Activated T-cell treated with anti-CD3 and anti-CD28 coated beads for 48 hours (primary cell): Measurements from ENCODE around the gene CMSS1.

Experiments
- DNase-seq: peaks from one replicate; pipeline ENCODE4 v3.0.0-alpha.2; 2020; ENCODE audit warnings: low read depth

CMSS1 gene

DNA sequence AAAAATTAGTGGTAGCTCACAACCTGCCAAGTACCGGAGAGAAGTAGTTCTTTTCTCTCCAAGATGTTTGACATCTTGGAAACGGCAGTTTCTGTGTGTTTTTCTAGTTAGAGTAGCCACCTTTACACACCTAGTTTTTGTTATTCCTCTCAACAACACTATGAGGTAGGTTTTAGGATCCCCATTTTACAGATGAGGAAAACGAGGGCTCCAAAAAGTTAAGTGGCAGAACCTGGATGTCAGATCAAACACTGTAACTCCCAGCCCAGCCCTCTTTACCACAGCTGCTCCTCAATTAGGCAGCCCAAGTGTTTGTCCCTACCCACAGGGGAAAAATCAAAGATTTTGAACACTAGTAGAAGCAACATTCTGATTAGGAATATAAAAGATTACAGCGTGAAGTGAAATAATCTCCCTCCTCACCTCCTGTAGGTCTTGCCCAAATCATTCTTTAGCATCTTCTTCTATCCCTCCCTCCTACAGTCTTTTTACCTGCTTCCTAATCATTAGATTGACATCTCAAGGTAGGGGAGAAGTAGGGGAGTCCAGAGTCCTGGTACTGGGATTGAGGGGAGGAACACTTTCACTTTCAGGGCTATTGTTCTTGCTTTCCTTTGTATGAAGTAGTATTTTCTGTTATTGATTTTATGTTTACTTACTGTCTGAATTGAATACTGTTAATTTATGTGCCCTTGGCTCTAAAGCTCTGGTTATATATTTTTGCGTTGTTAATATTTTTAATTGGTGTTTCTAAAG is 142.6 kb downstream of the CMSS1 start:
- DNase-seq: no peak

- no peak for DNase-seq
Observed at GRCh38 chr3:99960941-99961340, 143.3 kb downstream of the CMSS1 start.

GRCh38 chr3:99961756-99962515 is 144.3 kb downstream of the CMSS1 start:
- DNase-seq: no peak

GRCh38 chr3:99962703-99963102 is 145.0 kb downstream of the CMSS1 start:
- DNase-seq: no peak

DNA sequence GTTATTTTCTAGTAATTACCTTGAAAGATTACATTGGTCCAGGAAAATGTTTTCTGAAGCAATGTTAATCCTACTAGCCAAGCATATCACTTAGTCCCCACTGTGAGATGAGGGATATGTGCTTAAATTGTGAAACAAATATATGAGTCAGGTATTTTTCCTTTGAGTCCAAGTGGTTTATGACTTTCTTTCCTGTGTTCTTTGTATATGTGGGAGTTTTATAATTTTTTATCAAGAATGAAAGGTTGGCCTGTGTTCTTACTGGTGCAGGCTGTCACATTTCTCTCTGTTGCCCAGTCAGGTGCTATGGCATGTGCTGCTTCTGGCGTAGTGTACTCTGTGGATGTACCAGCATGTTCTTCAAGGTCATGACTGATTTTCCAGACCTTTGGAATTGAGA is 147.4 kb downstream of the CMSS1 start:
- DNase-seq: no peak

DNA sequence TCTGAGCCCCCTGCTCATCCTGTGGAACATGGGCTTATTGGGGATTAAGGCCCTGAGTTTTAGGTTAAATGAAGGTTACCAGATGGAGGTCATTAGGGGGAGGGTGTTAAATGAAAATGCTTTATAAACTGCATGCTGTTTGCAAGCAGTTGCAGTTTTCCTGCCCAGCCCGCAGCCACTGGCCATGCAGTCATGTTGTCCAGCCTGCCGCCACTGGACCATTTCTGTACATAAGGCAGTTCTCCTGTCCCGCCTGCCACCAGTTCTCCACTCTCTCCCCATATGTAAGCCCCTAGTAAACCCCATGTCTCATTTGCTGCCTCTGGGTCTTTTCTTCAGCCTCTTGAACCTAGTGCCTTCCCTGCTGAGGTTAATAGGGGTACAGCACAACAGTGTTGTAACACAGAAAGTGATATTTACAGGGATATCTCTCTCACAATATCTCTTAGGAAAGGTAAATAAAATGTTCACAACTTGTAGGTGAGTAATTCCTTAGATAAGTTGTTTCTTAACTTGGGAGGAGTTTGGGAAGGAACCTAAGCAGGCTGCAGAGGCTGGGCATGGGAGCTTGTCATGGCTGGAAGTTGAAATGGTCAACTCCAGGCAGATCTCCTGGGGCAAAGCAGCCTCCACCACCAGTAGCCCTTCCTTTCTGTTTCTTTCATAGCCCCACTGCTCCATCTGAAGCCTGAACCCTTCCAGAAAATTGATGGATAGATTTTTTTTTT is 148.2 kb downstream of the CMSS1 start:
- DNase-seq: no peak

DNA sequence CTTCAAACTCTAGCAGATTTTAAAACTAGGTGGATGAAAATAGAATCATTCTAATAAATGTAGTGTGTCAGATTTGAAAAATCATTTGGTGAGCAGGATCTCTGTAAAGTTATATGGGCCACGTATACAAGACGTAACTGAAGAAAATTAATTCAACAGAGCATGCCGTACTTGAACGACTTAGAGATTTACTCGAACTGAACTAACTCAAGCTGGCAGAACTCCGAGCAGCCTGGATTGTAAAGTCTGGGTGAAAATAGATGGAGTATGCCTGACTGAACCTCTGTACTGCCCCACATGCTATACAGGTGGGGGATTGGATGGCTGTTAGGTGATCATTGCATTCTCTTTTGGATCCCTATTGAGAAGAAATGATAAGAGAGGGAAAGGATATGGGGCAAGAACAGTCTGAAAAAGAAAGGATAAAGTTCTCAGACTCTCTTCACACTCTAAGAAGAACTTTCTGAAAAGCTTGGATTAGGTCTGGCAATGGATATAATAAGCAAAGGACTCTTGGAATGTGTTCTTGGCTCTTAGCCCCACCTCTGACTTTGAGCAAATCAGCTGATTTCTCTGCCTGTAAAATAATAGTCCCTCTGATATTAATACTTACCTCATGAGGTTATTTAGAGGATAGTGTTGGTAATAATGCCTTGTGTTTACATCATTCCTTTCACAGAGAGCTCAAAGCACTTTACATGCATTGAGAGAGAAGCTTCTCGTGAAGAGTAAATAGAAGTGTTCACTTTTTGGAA is 149.2 kb downstream of the CMSS1 start:
- no peak for DNase-seq

GRCh38 chr3:99967796-99968195 is 150.1 kb downstream of the CMSS1 start:
- DNase-seq: no peak

- no peak for DNase-seq
Observed at GRCh38 chr3:99969136-99969535, 151.5 kb downstream of the CMSS1 start.

DNA sequence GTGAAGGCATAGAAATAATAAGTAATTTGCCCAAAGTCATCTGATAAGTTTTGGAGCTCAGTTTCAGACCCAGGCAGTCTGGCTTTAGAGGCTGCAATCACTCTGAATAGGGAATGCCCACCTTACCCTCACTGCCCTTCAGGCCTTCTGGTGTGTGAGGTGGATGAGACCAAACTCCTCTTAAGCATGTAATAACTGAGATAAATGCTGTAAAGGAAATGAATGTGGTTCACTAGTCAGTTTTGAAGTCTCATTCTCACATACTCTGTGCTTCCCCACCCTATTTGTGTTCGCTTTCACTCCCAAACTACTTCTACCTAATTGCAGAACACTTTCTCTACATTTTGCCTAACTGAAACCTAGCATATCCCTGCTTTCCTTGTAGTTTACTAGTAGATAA is 152.5 kb downstream of the CMSS1 start:
- DNase-seq: no peak

DNA sequence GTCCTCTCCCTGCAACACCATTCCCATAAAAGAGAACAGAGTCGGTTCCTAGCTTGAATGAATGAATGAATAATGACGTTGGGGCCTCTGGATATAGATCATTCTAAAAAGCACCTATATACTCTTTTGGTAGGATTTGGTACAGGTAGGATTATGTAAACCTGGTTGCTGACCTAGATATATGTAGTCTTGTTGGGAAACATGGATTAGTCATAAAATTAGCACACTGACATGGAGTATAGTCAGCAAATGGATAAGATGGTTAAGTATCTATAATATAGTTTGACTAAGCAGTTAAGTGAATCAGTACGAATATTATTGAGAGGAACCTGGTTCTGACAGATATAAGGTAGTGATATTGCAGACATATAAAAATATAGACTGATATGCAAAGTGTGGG is 154.1 kb downstream of the CMSS1 start:
- no peak for DNase-seq

- DNase-seq: no peak
Observed at GRCh38 chr3:99972380-99973104, 154.9 kb downstream of the CMSS1 start.

DNA sequence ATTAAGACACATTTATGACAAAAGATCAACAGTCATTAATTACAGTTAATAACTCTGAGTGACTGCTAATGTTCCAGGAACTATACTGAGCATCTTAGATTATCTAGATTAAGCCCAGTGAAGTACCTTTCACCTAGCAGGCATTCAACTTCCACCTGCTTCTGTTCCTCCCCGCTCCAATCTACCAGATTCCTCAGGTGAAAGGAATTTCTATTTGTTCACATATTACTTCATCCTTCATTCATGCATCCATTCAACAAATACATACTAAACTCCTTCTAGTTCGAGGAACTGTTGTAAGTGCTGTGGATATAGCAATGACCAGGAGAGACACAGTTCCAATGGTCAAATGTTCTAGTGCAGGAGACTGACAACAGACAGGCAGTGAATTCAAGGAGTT is 157.3 kb downstream of the CMSS1 start:
- DNase-seq: no peak

- DNase-seq: no peak
Observed at GRCh38 chr3:99976584-99976983, 158.9 kb downstream of the CMSS1 start.

DNA sequence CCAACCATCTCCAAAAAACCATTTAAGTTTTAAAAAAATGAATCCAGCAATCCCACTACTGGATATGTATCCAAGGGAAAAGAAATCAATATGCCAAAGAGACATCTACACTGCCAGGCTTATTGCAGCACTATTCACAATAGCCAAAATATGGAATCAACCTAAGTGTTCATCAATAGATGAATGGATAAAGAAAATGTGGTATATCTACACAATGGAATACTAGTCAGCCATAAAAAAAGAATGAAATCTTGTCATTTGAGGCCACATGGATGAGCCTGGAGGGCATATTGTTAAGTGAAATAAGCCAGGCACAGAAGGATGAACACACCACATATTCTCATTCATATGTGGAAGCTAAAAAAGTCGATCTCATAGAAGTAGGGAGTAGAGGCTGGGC is 160.6 kb downstream of the CMSS1 start:
- DNase-seq: no peak

DNA sequence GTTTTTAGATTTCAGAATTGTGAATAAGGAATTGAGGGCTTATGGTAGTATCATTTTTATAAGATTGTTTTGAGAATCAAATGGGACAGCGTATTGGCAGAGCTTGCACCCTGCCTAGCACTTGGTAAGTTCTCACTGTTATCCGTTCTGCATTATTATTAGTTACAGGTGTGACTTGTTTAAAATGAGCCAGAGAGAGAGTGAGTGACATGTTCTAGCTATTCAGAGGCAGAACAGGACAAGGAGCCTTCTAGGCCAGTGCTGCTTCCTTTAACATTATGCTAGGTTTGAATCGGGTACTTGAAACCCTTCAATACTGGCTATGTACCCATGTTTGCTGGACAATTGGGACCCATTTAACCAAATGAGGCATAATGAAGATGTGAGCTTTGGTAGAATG is 162.9 kb downstream of the CMSS1 start:
- DNase-seq: no peak

DNA sequence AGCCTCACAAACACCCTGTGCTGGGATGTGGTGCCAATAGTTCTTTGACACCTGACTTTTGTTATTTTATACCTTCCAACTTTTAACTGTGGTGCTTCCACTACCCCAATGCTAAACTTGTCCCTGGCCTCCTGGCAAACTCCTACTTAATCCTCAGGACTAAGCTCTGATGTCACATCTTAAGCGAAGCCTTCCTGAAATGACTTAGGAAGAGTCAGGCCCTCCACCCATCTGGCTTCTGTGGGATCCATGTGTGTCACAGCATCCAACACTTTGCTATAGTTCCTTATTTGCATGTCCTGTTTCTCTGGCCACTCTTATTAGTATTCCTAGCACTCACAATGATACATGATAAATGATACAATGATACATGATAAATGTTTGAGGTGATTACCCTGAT is 163.5 kb downstream of the CMSS1 start:
- no peak for DNase-seq

DNA sequence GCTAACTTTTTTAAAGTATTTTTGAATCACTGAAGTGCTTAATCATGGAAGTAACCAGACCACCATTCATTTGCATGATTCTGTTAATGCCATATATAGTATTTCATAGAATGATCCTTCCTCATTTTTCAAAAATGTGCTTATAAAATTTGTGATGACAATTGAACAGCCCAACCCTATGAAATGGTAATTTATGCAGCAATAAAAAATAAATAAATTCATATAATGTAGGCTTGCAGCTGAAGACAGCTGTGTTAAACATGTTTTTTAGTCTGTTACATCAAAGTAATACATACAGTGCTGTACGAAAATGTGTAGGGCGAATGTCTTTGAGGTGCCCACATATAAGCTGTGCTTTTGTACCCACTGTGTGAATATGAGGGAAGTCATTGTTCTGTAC is 165.0 kb downstream of the CMSS1 start:
- no peak for DNase-seq

DNA sequence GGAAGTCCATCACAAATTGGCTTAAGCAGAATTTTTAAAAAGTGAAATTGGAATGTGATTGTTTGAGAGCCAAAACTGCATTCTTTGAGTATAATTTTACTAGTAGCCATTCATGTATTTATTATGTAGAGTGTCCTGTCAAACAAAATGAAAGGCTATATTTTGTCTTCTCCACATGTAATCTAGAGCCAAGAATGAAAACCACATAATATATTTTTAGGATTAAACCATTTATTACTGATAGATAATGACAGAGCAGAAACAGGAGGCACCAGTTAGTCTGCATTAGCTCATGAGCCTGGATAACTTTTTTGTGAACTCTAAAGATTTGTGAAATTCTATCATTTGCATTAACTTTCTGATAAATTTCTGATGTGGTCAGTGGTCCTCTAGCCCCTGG is 166.5 kb downstream of the CMSS1 start:
- DNase-seq: no peak

DNA sequence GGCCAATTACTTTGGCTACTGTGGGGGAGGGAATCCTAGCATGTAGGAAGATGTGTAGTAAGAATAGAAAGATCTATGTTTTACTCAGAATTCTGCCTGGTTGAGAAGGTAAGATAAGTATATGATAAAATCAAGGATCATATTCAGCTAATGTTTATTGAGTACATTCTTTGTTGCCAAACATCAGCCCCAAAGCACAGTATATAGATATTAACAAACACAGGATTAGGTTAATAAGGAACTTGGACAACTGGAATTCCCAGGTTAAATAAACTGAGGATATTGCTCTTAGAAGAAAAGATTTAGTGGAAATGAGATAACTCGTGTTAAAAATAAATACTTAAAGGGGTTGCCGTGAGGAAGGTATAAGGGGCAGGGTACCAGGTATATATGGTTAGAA is 167.0 kb downstream of the CMSS1 start:
- no peak for DNase-seq

DNA sequence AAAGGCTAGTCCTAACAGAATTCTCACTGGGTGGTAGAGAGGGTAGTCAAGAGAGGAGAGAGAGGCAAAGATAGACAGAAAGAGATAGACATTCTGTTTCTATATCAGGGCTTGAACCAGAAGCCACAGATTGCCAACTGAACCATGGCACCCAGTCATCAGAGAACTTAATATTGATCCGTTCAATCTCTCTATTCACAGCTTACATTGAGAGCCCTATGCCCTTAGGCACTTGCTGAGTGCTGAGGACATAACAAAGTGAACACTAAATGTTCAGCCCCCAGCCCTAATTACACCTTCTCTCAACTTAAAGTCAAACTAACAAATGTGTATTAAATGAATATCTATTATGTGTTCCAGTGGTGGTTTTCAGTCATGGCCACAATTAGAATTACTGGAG is 172.5 kb downstream of the CMSS1 start:
- DNase-seq: no peak

DNA sequence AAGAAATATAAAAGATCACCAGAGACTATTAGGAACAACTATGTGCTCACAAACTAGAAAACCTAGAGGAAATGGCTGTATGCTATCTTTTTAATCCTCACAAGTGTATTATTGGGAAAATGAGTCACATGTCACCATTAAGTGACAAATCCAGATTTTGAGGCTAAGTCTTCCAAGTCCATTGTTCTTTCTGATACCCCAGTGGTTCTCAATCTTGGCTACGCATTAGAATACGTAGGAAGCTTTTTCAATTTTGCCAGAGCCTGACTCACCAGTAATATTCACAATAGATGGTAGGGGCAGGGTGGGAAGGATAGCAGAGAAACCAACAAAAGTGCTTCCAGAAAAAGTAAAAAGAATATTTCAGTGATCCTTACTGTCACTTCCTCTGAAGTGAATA is 179.6 kb downstream of the CMSS1 start:
- DNase-seq: no peak
